K562 (cell line): ENCODE measurements around the gene NPHS2.

Source experiments
- DDX20 ChIP-seq: fragments of 450-650 bp; IDR thresholded peaks from 2 replicates; pipeline ENCODE4 v1.6.1; 2016; ENCODE audit warnings: missing genetic modification characterization, low read depth, mild to moderate bottlenecking, missing compliant biosample characterization, moderate library complexity
- ELF4 ChIP-seq: fragments of 450-650 bp; formaldehyde crosslinking; IDR thresholded peaks from 2 replicates; pipeline ENCODE4 v1.4.0; 2022; ENCODE audit warnings: missing genetic modification characterization
- MYNN ChIP-seq, 2 experiments: sonication (generic); formaldehyde crosslinking in 1 of 2; IDR thresholded peaks; 2 replicates each; pipeline versions ENCODE4 v1.5.0 to v1.6.1; 2016 to 2020; ENCODE audit warnings: antibody characterized with exemption in 1 of 2, missing genetic modification reagents in 1 of 2
- NONO ChIP-seq, 2 experiments: fragments of 200-400 bp in 1 of 2; fragments of 450-650 bp in 1 of 2; formaldehyde crosslinking in 1 of 2; IDR thresholded peaks; 2 replicates each; pipeline ENCODE4 v1.6.1; 2017; ENCODE audit warnings: low read depth in 2 of 2, mild to moderate bottlenecking in 2 of 2, moderate library complexity in 2 of 2, low read length in 1 of 2
- PHTF2 ChIP-seq: fragments of 250-450 bp; sonication (Bioruptor Pico); IDR thresholded peaks from 2 replicates; pipeline ENCODE4 v1.5.0; 2021; ENCODE audit warnings: mild to moderate bottlenecking
- RAD21 ChIP-seq, 2 experiments: fragments of 250-450 bp in 1 of 2; fragments of 450-650 bp in 1 of 2; sonication (Bioruptor Pico) in 1 of 2; formaldehyde crosslinking in 1 of 2; IDR thresholded peaks in 1 of 2; conservative IDR thresholded peaks in 1 of 2; 2 replicates each; pipeline versions ENCODE4 v1.4.0 to v1.8.0; 2020 to 2022; ENCODE audit warnings: mild to moderate bottlenecking in 2 of 2, moderate library complexity in 1 of 2
- RNF2 ChIP-seq: sonication (generic); IDR thresholded peaks from 2 replicates; pipeline ENCODE4 v1.6.1; 2016
- SMARCB1 ChIP-seq: IDR thresholded peaks from 2 replicates; pipeline ENCODE4 v1.6.1; 2011; ENCODE audit warnings: improper control_type of control experiment, low read depth; ENCODE audit not compliant: insufficient read length
- SRF ChIP-seq, 2 experiments: fragments of 250-450, 450-650 bp in 1 of 2; sonication (Bioruptor Pico) in 1 of 2; sonication (generic) in 1 of 2; formaldehyde crosslinking; IDR thresholded peaks; 2 replicates each; pipeline versions ENCODE4 v1.5.0 to v1.5.1; 2020 to 2022; ENCODE audit warnings: mild to moderate bottlenecking in 1 of 2, missing genetic modification reagents in 1 of 2
- TGIF2 ChIP-seq: sonication (generic); formaldehyde crosslinking; IDR thresholded peaks from 2 replicates; pipeline ENCODE4 v1.8.1; 2022; ENCODE audit warnings: mild to moderate bottlenecking, missing genetic modification reagents, moderate library complexity
- ZNF274 ChIP-seq: IDR thresholded peaks from 2 replicates; pipeline ENCODE4 v1.6.1; 2011; ENCODE audit warnings: low read depth, mild to moderate bottlenecking, low read length, moderate library complexity, borderline replicate concordance
- TF ChIP-seq, protein P1 (sequence below): sonication (generic); formaldehyde crosslinking; IDR thresholded peaks from 2 replicates; pipeline ENCODE4 v1.8.1; 2022; ENCODE audit warnings: missing genetic modification reagents
- TF ChIP-seq, protein P2 (sequence below): fragments of 250-450 bp; sonication (Bioruptor Pico); IDR thresholded peaks from 2 replicates; pipeline ENCODE4 v1.5.0; 2021; ENCODE audit warnings: mild to moderate bottlenecking, moderate library complexity
- TF ChIP-seq, protein P3 (sequence below): fragments of 150-350 bp; IDR thresholded peaks from 2 replicates; pipeline ENCODE4 v1.6.1; 2014; ENCODE audit warnings: low read depth, mild to moderate bottlenecking, low read length, borderline replicate concordance

DNA sequence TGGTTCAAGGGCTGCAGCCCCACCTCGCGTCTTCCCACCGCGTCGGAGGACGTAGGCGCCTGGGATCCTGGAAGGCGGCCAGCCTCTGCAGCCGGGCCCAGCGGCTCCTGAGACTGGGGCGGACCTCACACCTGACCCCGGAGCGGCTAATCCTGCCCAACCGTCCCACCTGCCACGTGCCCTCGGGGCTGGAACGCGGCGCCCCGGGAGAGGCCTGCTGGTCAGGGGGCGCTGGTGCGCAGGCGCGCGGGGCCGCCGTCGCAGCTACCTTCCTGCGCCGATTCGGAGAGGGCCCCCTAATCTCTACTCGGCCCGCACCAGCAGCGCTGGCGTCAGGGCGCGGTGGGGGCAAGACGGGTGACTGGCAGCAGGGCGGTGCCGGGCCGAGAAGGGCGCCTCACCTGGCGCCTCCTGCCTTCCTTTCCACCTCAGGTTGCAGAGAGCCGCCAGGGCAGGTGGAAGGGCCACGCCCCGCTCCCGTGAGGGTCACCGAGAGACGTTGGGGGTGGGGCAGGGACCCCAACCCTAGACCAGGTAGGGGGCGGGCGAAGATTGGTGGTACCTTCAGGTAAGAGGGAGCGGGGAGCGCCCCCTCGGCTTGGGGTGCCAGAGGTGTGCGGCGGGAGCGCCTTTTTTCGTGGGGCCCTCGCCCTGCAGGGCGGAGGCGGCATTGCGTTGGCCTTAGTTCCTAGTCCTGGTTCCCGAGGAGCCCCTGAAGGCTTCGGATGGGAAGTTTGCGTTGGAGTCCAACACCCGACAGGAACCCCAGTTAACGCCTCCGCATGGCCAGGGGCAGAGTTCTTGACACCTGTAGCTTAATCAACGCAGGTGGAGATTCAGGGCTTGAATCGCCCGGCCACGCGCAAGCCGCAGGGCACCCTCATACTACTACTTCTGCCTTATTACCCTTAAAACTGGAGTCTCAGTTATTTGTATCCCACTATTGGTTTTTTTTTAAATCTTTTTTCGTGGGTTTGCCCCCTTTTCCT lies 16.1 kb upstream of the NPHS2 start, which contains the start of gene TDRD5:
- TF ChIP-seq SMARCB1: no peak
- TF ChIP-seq, protein P1, sequence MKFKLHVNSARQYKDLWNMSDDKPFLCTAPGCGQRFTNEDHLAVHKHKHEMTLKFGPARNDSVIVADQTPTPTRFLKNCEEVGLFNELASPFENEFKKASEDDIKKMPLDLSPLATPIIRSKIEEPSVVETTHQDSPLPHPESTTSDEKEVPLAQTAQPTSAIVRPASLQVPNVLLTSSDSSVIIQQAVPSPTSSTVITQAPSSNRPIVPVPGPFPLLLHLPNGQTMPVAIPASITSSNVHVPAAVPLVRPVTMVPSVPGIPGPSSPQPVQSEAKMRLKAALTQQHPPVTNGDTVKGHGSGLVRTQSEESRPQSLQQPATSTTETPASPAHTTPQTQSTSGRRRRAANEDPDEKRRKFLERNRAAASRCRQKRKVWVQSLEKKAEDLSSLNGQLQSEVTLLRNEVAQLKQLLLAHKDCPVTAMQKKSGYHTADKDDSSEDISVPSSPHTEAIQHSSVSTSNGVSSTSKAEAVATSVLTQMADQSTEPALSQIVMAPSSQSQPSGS (CRISPR knock-in tag): no peak
- TF ChIP-seq RNF2: no peak
- no peak for TF ChIP-seq MYNN (IDR thresholded peaks at IDR 0.05)
- TF ChIP-seq MYNN (CRISPR knock-in tag; IDR thresholded peaks at IDR 0.05): no peak
- no peak for TF ChIP-seq PHTF2 (CRISPR knock-in tag)
- TF ChIP-seq DDX20 (tag): no peak
- TF ChIP-seq, protein P2, sequence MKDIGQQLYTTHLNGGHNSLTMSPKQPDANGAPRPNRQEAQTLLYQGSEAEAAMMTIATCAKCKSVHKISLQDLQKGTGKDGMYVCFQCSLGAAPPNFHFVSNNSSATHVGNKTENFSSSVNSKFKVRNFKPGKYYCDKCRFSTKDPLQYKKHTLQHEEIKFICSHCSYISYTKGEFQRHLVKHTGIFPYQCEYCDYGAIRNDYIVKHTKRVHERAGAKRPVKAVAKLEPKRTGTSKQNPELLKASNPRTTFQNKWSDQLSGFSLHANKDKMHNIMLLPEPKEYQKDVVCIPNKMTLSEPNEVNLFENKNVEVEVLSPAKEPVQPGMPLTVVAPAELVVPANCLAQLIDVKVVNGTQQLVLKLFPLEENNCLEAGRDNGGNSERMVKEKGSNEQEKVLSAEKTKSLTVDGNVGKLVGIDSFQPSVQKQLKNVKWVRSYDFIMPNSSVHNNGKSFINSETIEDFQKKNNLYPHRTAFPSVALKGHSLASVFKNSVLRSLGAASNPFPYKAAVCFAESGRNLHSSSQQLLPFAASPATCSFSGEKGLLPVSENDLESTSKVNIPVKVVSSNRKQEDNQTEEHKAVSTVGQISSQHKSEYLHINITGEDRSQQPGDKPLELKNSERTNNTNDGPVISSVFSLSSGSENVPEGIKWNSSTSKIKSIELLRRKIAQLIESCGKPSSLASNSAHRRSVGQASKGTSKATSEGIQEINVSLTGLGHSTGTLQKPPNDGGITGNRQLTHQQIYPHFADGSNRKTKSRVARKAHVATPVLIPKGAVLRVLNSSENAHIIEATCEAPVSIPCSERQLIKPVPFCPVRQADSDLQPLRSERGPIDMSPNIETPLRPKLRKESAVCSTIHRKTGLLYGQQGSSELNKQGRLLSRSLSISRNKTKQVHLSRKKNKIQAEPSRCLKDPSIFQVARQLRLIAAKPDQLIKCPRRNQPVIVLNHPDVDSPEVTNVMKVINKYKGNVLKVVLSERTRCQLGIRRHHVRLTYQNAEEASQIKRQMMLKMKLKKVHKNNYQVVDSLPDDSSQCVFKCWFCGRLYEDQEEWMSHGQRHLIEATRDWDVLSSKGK: no peak
- TF ChIP-seq NONO (IDR thresholded peaks at IDR 0.05; ENCODE audit: low read depth in 2 of 2, low read length in 1 of 2): no peak
- no peak for TF ChIP-seq RAD21 (CRISPR knock-in tag; conservative IDR thresholded peaks at IDR 0.05 in 1 of 2, IDR thresholded peaks at IDR 0.05 in 1 of 2)
- no peak for TF ChIP-seq ZNF274
- no peak for TF ChIP-seq TGIF2 (CRISPR knock-in tag)
- no peak for TF ChIP-seq SRF (CRISPR knock-in tag; IDR thresholded peaks at IDR 0.05)
- TF ChIP-seq ELF4 (CRISPR knock-in tag): no peak
- TF ChIP-seq, protein P3, sequence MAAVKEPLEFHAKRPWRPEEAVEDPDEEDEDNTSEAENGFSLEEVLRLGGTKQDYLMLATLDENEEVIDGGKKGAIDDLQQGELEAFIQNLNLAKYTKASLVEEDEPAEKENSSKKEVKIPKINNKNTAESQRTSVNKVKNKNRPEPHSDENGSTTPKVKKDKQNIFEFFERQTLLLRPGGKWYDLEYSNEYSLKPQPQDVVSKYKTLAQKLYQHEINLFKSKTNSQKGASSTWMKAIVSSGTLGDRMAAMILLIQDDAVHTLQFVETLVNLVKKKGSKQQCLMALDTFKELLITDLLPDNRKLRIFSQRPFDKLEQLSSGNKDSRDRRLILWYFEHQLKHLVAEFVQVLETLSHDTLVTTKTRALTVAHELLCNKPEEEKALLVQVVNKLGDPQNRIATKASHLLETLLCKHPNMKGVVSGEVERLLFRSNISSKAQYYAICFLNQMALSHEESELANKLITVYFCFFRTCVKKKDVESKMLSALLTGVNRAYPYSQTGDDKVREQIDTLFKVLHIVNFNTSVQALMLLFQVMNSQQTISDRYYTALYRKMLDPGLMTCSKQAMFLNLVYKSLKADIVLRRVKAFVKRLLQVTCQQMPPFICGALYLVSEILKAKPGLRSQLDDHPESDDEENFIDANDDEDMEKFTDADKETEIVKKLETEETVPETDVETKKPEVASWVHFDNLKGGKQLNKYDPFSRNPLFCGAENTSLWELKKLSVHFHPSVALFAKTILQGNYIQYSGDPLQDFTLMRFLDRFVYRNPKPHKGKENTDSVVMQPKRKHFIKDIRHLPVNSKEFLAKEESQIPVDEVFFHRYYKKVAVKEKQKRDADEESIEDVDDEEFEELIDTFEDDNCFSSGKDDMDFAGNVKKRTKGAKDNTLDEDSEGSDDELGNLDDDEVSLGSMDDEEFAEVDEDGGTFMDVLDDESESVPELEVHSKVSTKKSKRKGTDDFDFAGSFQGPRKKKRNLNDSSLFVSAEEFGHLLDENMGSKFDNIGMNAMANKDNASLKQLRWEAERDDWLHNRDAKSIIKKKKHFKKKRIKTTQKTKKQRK: no peak
